Liver (tissue), 9 donors: ENCODE results near the gene LYZL1. TPM values are rescaled to one million over a fixed set of nuclear protein-coding genes. Genes with fewer than 3 reads are reported as not detected.
"Not testable (repeated sequence)": the region's sequence is repeated elsewhere in the genome, so short reads cannot be mapped to it uniquely, and the experiment has no call there.

Source experiments
- DNase-seq: peaks from one replicate; pipeline ENCODE4 v3.0.0-alpha.2; 2017; ENCODE audit warnings: low spot score
- H3K27ac ChIP-seq, 2 donors: one replicate each; pipeline ENCODE4 v1.7.0; 2013; ENCODE audit warnings: inconsistent platforms in 2 of 2, low read length in 2 of 2, control low read depth in 1 of 2, low read depth in 1 of 2, mild to moderate bottlenecking in 1 of 2
- H3K27me3 ChIP-seq, 4 donors: one replicate each; pipeline versions ENCODE4 v1.6.1 to v1.7.0; 2013; ENCODE audit warnings: low read length in 3 of 4, inconsistent platforms in 1 of 4, mild to moderate bottlenecking in 1 of 4, moderate library complexity in 1 of 4; ENCODE audit not compliant: control insufficient read depth in 4 of 4, insufficient read depth in 4 of 4
- H3K36me3 ChIP-seq, 4 donors: one replicate each; pipeline versions ENCODE4 v1.6.1 to v1.7.0; 2013; ENCODE audit warnings: low read length in 3 of 4, mild to moderate bottlenecking in 3 of 4, low read depth in 1 of 4, moderate library complexity in 1 of 4; ENCODE audit not compliant: control insufficient read depth in 4 of 4, insufficient read depth in 3 of 4
- H3K4me1 ChIP-seq, 4 donors: one replicate each; pipeline versions ENCODE4 v1.6.1 to v1.7.0; 2013; ENCODE audit warnings: low read length in 3 of 4, mild to moderate bottlenecking in 3 of 4, moderate library complexity in 1 of 4; ENCODE audit not compliant: control insufficient read depth in 4 of 4, insufficient read depth in 4 of 4
- H3K4me3 ChIP-seq, 3 donors: one replicate each; pipeline versions ENCODE4 v1.6.1 to v1.7.0; 2013; ENCODE audit warnings: low read length in 3 of 3, control low read depth in 1 of 3, low read depth in 1 of 3, mild to moderate bottlenecking in 1 of 3
- H3K9ac ChIP-seq, 2 donors: one replicate each; pipeline ENCODE4 v1.7.0; 2013; ENCODE audit warnings: low read length in 2 of 2, mild to moderate bottlenecking in 2 of 2, moderate library complexity in 2 of 2, control low read depth in 1 of 2, low read depth in 1 of 2
- H3K9me3 ChIP-seq, 4 donors: one replicate each; pipeline versions ENCODE4 v1.6.1 to v1.7.0; 2013; ENCODE audit warnings: low read length in 3 of 4; ENCODE audit not compliant: control insufficient read depth in 4 of 4
- EGR1 ChIP-seq, 2 donors: IDR thresholded peaks; 2 replicates each; pipeline ENCODE4 v1.6.1; 2016 to 2018; ENCODE audit warnings: antibody characterized with exemption in 2 of 2, low read depth in 2 of 2
- FOXA1 ChIP-seq: IDR thresholded peaks from 2 replicates; pipeline ENCODE4 v1.6.1; 2016; ENCODE audit warnings: antibody characterized with exemption
- FOXA2 ChIP-seq: IDR thresholded peaks from 2 replicates; pipeline ENCODE4 v1.6.1; 2016; ENCODE audit warnings: antibody characterized with exemption
- GABPA ChIP-seq, 2 donors: IDR thresholded peaks in 1 of 2; conservative IDR thresholded peaks in 1 of 2; 2 replicates each; pipeline ENCODE4 v1.6.1; 2016; ENCODE audit warnings: antibody characterized with exemption in 2 of 2, mild to moderate bottlenecking in 1 of 2, moderate library complexity in 1 of 2
- HNF4A ChIP-seq, 2 donors: conservative IDR thresholded peaks; 2 replicates each; pipeline ENCODE4 v1.6.1; 2016; ENCODE audit warnings: antibody characterized with exemption in 2 of 2, mild to moderate bottlenecking in 2 of 2
- HNF4G ChIP-seq: IDR thresholded peaks from 2 replicates; pipeline ENCODE4 v1.6.1; 2016; ENCODE audit warnings: antibody characterized with exemption
- JUND ChIP-seq, 2 donors: IDR thresholded peaks; 2 replicates each; pipeline ENCODE4 v1.6.1; 2016; ENCODE audit warnings: antibody characterized with exemption in 2 of 2
- NR2F2 ChIP-seq: IDR thresholded peaks from 2 replicates; pipeline ENCODE4 v1.6.1; 2016; ENCODE audit warnings: antibody characterized with exemption
- RAD21 ChIP-seq, 2 donors: IDR thresholded peaks; 2 replicates each; pipeline ENCODE4 v1.6.1; 2016; ENCODE audit warnings: antibody characterized with exemption in 2 of 2, mild to moderate bottlenecking in 2 of 2
- RXRA ChIP-seq, 2 donors: IDR thresholded peaks; 2 replicates each; pipeline ENCODE4 v1.6.1; 2017 to 2018; ENCODE audit warnings: antibody characterized with exemption in 2 of 2, mild to moderate bottlenecking in 1 of 2
- SP1 ChIP-seq: IDR thresholded peaks from 2 replicates; pipeline ENCODE4 v1.6.1; 2018; ENCODE audit warnings: antibody characterized with exemption, mild to moderate bottlenecking
- TAF1 ChIP-seq: conservative IDR thresholded peaks from 2 replicates; pipeline ENCODE4 v1.6.1; 2016; ENCODE audit warnings: antibody characterized with exemption, mild to moderate bottlenecking
- YY1 ChIP-seq: IDR thresholded peaks from 2 replicates; pipeline ENCODE4 v1.6.1; 2016; ENCODE audit warnings: antibody characterized with exemption, mild to moderate bottlenecking
- WGBS: extraction: QIAGEN DNeasy Blood & Tissue Kit; methylation state at CpG from one replicate; pipeline ENCODE4 v1.1.7; 2013; 5-methylcytosine and 5-hydroxymethylcytosine counted together
- polyA plus RNA-seq, 2 donors: library from polyadenylated mRNA; stranded (reverse) in 1 of 2; unstranded in 1 of 2; fragments of 200-250 nt in 1 of 2; fragments of >200 nt in 1 of 2; fragmentation: Nextera tagmentation in 1 of 2; extraction: Ambion mirVana in 1 of 2; gene quantifications; one replicate each; pipeline versions ENCODE4 v1.2.1 to v1.2.3, GENCODE V29; 2013 to 2015
- total RNA-seq, 2 donors: library from RNA; depleted of rRNA; stranded (reverse); fragments of >200 nt; gene quantifications; one replicate each; pipeline ENCODE4 v1.2.3, GENCODE V29; 2014
- TF ChIP-seq, protein P1 (sequence below): IDR thresholded peaks from 2 replicates; pipeline ENCODE4 v1.6.1; 2016; ENCODE audit warnings: antibody characterized with exemption
- TF ChIP-seq, protein P2 (sequence below): IDR thresholded peaks from 2 replicates; pipeline ENCODE4 v1.6.1; 2016; ENCODE audit warnings: antibody characterized with exemption
- TF ChIP-seq, protein P3 (sequence below): IDR thresholded peaks from 2 replicates; pipeline ENCODE4 v1.6.1; 2016; ENCODE audit warnings: antibody characterized with exemption, mild to moderate bottlenecking
- TF ChIP-seq, protein P4 (sequence below): IDR thresholded peaks from 2 replicates; pipeline ENCODE4 v1.6.1; 2016; ENCODE audit warnings: antibody characterized with exemption
- TF ChIP-seq, protein P5 (sequence below): fragments of 150-350 bp; IDR thresholded peaks from 2 replicates; pipeline ENCODE4 v1.5.1; 2017; ENCODE audit warnings: improper control_type of control experiment, low read depth, low read length; ENCODE audit not compliant: missing input control
- donor health status: healthy.
- donor health status: healthy.
- donor health status: healthy.
- donor health status: healthy.
- donor health status: healthy.

Gene LYZL1
- total and polyA plus RNA-seq, 4 donors, result not detected

DNA sequence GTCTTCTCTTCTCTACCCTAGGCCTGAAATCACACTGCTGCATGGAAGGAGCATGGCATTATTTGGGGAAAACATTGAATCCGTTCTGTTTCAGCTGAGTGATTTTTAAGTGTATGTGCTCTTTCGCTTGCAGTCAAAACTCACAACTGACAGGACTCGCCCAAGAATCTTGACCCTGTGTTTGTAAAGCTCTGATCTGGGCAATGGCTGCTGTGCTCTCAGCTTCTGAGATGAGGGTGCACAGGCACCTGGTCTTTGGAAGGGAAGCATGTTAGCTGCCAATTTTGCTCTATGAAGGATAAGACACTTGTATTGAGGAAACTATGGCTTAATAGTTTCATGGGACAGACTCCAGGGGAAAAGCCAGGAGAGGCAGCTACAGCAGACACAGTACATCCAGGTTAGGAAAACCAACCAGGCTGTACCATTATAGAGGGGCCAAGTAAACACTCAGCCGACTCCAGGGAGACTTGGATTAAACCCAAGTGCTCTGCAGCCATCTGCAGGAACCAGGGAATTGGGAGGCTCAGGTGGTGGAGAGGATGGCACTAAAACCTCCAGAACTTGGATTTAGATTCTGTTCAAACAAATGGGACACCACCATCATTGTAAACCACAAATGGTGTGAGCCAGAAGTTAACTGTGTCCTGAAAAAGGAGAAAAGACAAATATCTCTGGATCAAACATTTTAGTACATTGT is 43.3 kb downstream of the LYZL1 start:
- no peaks in the 10 kb centered on the region for H3K9me3 ChIP-seq
- H3K4me1 ChIP-seq, result peaks cover 2 to 21% (median 19%) of the 10 kb centered on the region in 4 donors
- no peak overlapping the region for H3K4me3 ChIP-seq
- H3K27me3 ChIP-seq, result no peaks in the 10 kb centered on the region
- TF ChIP-seq, protein P1, sequence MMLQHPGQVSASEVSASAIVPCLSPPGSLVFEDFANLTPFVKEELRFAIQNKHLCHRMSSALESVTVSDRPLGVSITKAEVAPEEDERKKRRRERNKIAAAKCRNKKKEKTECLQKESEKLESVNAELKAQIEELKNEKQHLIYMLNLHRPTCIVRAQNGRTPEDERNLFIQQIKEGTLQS, result no peak
- TF ChIP-seq GABPA (IDR thresholded peaks at IDR 0.05 in 1 of 2, conservative IDR thresholded peaks at IDR 0.05 in 1 of 2) (no peak), HNF4G (no peak), YY1 (no peak), FOXA2 (no peak), EGR1 (IDR thresholded peaks at IDR 0.05; ENCODE audit: low read depth in 2 of 2) (no peak), NR2F2 (no peak), JUND (IDR thresholded peaks at IDR 0.05) (no peak), FOXA1 (no peak), RXRA (IDR thresholded peaks at IDR 0.05) (no peak), TAF1 (no peak), HNF4A (conservative IDR thresholded peaks at IDR 0.05) (no peak), SP1 (no peak)
- TF ChIP-seq, protein P2, sequence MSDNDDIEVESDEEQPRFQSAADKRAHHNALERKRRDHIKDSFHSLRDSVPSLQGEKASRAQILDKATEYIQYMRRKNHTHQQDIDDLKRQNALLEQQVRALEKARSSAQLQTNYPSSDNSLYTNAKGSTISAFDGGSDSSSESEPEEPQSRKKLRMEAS, result no peak
- TF ChIP-seq, protein P3, sequence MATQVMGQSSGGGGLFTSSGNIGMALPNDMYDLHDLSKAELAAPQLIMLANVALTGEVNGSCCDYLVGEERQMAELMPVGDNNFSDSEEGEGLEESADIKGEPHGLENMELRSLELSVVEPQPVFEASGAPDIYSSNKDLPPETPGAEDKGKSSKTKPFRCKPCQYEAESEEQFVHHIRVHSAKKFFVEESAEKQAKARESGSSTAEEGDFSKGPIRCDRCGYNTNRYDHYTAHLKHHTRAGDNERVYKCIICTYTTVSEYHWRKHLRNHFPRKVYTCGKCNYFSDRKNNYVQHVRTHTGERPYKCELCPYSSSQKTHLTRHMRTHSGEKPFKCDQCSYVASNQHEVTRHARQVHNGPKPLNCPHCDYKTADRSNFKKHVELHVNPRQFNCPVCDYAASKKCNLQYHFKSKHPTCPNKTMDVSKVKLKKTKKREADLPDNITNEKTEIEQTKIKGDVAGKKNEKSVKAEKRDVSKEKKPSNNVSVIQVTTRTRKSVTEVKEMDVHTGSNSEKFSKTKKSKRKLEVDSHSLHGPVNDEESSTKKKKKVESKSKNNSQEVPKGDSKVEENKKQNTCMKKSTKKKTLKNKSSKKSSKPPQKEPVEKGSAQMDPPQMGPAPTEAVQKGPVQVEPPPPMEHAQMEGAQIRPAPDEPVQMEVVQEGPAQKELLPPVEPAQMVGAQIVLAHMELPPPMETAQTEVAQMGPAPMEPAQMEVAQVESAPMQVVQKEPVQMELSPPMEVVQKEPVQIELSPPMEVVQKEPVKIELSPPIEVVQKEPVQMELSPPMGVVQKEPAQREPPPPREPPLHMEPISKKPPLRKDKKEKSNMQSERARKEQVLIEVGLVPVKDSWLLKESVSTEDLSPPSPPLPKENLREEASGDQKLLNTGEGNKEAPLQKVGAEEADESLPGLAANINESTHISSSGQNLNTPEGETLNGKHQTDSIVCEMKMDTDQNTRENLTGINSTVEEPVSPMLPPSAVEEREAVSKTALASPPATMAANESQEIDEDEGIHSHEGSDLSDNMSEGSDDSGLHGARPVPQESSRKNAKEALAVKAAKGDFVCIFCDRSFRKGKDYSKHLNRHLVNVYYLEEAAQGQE, result no peak
- no peak for DNase-seq
- H3K9ac ChIP-seq, result no peak overlapping the region
- WGBS, result 77% methylated on average over 4 of the region's 4 CpGs
- no peak overlapping the region for H3K27ac ChIP-seq
- H3K36me3 ChIP-seq, result no peaks in the 10 kb centered on the region

DNA sequence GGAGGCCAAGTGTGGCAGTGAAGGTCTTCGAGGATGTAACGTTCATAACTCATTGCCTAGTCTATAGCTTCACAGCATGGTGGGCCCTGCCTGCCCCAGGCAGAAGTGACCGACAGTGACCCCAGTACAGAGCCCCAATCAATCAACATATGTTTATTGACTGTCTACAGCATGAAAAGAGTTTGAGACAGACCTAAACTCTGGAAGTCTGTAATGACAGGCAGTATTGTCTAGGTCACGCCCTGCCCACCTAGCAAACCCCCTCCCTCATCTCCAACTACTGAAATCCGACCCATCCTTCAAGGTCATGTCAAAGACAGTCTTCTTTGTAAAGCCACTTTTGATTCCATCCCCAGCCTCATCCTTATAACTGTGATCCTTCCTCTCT is 43.9 kb downstream of the LYZL1 start:
- DNase-seq, result no peak
- Histone ChIP-seq H3K27me3 (no peaks in the 10 kb centered on the region), H3K9me3 (no peaks in the 10 kb centered on the region)

DNA sequence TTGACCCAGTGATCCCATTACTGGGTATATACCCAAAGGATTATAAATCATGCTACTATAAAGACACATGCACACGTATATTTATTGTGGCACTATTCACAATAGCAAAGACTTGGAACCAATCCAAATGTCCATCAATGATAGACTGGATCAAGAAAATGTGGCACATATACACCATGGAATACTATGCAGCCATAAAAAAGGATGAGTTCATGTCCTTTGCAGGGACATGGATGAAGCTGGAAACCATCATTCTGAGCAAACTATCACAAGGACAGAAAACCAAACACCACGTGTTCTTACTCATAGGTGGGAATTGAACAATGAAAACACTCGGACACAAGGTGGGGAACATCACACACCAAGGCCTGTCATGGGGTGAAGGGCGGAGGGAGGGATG is 48.7 kb downstream of the LYZL1 start:
- H3K4me1 ChIP-seq, H3K9ac ChIP-seq, H3K36me3 ChIP-seq, DNase-seq, H3K27me3 ChIP-seq, H3K4me3 ChIP-seq, H3K9me3 ChIP-seq, H3K27ac ChIP-seq: not testable (repeated sequence)
- WGBS, result 96% methylated on average over 4 of the region's 4 CpGs

More for the DNA sequence above, 43.9 kb downstream of the LYZL1 start:
- no peak overlapping the region for H3K27ac ChIP-seq
- H3K36me3 ChIP-seq, result no peaks in the 10 kb centered on the region
- peaks cover 2 to 15% (median 13%) of the 10 kb centered on the region in 4 donors for H3K4me1 ChIP-seq
- TF ChIP-seq NR2F2 (no peak), FOXA2 (no peak), RAD21 (IDR thresholded peaks at IDR 0.05) (no peak), FOXA1 (no peak), EGR1 (IDR thresholded peaks at IDR 0.05; ENCODE audit: low read depth in 2 of 2) (no peak)
- TF ChIP-seq, protein P4, sequence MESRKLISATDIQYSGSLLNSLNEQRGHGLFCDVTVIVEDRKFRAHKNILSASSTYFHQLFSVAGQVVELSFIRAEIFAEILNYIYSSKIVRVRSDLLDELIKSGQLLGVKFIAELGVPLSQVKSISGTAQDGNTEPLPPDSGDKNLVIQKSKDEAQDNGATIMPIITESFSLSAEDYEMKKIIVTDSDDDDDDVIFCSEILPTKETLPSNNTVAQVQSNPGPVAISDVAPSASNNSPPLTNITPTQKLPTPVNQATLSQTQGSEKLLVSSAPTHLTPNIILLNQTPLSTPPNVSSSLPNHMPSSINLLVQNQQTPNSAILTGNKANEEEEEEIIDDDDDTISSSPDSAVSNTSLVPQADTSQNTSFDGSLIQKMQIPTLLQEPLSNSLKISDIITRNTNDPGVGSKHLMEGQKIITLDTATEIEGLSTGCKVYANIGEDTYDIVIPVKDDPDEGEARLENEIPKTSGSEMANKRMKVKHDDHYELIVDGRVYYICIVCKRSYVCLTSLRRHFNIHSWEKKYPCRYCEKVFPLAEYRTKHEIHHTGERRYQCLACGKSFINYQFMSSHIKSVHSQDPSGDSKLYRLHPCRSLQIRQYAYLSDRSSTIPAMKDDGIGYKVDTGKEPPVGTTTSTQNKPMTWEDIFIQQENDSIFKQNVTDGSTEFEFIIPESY, result no peak
- TF ChIP-seq, protein P5, sequence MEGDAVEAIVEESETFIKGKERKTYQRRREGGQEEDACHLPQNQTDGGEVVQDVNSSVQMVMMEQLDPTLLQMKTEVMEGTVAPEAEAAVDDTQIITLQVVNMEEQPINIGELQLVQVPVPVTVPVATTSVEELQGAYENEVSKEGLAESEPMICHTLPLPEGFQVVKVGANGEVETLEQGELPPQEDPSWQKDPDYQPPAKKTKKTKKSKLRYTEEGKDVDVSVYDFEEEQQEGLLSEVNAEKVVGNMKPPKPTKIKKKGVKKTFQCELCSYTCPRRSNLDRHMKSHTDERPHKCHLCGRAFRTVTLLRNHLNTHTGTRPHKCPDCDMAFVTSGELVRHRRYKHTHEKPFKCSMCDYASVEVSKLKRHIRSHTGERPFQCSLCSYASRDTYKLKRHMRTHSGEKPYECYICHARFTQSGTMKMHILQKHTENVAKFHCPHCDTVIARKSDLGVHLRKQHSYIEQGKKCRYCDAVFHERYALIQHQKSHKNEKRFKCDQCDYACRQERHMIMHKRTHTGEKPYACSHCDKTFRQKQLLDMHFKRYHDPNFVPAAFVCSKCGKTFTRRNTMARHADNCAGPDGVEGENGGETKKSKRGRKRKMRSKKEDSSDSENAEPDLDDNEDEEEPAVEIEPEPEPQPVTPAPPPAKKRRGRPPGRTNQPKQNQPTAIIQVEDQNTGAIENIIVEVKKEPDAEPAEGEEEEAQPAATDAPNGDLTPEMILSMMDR, result no peak
- no peak overlapping the region for H3K4me3 ChIP-seq
- WGBS, result 70% methylated on average over 5 of the region's 5 CpGs
- H3K9ac ChIP-seq, result no peak overlapping the region
